Limb (tissue), 2 donors: ENCODE measurements around the gene DMGDH.
A peak's percentile ranks its signal among the peaks of the same experiment; 100 is the strongest.

ENCODE experiments used
- DNase-seq, 2 donors: peaks; one replicate each; pipeline ENCODE4 v3.0.0-alpha.2; 2016; ENCODE audit errors: extremely low spot score in 2 of 2

DMGDH gene

DNA sequence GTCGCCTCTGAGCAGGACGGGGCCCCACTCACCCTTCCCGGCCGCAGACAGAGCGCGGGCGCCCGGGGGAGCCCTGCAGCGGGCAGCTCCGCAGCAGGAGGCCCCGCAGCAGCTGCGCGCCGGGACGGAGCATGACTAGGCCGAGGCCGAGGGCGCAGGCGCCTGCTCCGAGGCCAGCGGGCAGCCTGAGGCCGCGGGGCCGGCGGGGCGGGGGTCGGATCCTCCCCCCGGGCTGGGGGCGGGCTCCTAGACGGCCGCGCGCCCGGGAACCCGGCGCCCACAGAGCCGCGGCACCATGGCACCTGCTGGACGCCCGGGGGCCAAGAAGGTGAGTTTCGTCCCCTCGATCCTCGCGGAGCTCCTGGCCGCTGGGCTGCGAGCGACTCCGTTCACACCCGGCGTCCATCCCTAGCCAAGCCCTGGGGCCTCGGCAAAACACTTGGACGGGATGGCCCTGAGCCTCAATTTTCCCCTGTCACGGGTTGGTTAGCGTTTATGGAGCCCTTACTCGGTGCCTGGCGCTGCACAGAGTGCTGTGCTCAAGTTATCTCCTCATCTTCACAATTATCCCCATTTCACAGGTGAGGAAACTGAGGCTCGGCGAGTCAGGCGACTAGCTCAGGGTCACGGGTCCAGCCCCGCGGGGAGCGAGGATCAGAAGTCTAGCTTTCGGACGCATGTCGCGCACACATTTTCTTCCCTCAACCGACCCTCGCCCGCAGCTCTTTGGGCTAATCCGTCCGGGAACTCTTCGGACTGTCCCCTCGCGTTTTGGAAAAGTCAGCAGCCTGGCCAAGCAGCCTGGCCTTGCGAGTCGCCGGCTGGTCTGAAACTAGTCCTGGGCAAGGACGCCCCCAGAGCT, at the start of gene DMGDH, which contains the start of gene BHMT2:
DMGDH (minus strand) TSS at position 187 of the 862 bp plus-strand sequence; CDS start at position 133, 54 bp downstream.
BHMT2 (plus strand) TSS at position 280 of the 862 bp plus-strand sequence; CDS start at position 296, 16 bp downstream.
- peak; percentile 23 to 61 for DNase-seq

DNA sequence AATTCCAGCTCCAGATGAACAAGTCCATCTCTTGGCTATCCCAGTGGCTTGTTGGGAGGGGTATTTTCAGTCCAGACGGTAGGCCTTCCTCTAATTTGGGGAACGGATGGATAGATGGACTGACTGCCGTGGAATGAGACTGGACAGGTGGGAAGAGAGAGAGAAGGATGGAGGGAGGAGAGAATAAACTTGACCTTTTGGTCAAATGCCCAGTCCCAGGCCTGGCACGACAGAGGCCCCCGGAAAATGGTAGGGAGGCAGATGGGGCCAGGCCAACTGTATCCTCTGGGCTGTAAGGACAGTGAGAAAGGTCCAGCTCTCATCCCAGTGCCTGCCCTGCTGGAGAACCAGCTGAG, 43.2 kb upstream of the DMGDH start:
- DNase-seq = no peak

DNA sequence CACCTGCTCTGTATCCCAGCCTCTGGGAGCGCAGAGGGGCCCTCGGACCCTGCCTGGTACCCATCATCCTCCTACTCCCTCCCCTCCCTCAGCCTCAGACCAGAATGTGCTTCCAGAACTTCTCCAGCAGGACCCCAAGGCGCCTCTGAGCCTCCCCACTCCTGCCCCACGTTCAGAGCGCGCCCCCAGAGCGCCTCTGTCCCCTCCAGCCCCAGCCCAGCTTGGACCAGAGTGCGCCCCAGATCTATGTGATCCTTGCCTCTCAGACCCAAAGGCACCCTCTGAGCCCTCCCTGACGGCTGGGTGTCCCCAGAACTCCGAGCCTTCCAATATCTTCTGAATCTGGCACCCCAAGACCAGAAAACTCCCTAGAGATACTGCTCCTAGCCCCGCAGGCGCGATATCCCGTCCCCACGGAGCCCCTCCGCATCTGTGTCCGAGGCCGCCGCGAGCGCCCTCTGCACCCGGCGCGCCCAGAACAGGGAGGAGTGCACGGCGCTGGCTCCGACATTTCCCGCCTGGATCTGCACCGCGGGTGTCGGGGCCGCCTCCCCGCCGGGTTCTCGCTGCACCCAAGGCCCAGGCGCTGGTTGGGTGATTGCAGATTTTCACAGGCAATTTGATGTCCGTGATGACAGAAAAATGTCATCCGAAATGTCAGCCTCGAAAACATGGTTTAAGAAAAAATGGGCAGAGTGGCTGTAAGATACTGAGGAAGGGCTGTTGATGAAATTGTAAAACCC, 42.7 kb upstream of the DMGDH start:
- peak in 1 of 2 donors; percentile 34 for DNase-seq

DNA sequence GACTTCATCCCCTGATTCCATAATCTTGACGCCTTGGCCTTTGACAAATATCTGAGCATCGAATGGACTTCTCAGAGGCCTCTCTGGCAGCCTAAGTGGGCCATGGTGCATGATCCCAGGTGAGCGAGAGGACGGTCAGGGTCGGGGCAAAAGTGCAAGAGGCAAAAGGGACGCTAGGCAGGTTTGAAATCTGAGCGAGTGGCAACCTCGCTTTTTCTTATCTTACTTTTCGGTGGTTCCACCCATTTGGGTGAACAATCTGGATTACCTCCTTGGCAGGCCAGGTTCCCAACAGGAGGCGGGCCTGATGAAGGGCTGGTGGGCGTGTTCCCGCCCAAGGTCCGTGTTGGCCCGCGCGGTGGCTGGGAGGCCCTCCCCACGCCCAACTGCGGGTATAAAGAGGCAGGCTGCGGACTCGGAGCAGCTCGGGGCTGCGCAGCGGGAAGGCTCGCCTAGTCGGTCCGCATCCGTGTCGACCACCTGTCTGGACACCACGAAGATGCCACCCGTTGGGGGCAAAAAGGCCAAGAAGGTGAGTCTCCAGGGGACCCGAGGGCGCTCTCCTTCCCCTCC, 42.0 kb upstream of the DMGDH start, which contains the start of gene BHMT:
BHMT (plus strand) TSS at position 423 of the 573 bp plus-strand sequence; CDS start at position 500, 77 bp downstream.
- peak in 1 of 2 donors; percentile 33 for DNase-seq

DNA sequence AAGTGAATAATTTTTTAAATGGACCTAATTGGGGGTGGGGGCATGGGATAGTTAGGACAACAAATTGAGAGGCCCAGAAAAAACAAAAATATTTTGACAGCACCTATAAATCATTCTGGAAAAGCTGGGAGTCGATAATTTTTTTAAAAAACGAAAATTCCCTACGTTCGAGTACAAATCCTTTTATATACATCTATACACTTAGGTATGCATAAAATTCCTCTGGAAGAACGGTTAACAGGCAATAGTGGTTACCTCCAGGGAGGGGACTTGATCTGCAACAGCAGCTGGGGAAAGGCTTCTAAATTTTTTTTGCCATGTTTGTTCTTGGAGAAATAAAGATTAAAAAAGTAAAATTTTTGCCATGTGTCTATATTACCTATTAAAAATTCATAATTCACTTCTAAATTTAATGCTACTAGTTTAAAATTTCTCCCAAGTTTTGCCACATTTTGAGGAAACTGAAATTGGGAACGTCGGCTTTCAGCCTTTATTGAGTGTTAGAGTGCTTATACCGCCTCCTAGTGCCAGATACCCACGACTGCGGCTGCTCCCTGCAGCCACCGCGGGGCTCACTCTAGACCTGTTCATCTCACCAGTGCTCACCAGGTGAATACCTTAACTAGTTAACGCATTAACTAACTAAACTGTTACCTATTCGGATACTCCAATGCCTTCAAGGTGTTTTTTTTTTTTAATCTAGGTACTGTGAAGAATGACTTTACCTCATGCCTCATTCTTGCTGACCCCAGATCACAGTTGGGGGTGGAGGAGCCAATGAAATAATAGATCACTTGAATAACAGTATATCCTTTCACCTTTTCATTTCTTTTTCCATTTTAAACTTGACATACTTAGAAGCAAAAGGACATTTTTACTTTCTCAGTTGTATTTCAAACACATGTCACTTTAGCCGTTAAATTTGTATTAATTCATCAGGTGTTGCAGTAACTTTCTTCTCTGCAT, 40.3 kb upstream of the DMGDH start:
- no peak for DNase-seq

DNA sequence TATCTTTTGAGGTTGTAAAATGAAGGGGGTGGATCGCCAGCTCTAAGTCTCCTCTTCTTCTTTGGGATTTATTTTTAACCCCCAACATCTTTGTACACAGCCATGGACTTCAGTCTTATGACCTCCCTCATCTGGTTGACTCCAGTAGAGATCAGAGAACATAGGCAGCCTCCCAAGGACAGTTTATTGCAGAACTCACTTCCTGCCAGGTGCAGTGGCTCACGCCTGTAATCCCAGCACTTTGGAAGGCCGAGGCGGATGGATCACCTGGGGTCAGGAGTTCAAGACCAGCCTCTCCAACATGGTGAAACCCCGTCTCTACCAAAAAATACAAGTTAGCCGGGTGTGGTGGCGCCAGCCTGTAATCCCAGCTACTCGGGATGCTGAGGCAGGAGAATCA, 39.3 kb upstream of the DMGDH start:
- DNase-seq = no peak

DNA sequence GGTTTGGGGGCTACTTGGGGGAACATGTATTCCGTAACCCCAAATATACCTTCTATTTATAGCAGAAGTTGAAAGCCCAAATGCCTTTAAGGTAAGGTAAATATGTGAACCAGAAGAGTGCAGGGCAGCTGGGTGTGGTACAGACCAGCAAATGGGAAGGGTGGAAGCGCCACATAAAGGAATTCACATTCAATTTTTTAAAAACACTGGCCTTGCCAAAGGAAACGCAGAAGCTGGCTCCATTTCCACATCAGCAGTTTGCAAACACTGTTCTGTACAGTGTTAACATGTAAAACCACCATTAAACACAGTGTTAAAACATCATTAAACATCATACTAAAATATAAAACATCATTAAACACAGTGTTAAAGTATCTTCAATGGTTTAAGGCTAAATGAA, 38.6 kb upstream of the DMGDH start:
- no peak for DNase-seq

DNA sequence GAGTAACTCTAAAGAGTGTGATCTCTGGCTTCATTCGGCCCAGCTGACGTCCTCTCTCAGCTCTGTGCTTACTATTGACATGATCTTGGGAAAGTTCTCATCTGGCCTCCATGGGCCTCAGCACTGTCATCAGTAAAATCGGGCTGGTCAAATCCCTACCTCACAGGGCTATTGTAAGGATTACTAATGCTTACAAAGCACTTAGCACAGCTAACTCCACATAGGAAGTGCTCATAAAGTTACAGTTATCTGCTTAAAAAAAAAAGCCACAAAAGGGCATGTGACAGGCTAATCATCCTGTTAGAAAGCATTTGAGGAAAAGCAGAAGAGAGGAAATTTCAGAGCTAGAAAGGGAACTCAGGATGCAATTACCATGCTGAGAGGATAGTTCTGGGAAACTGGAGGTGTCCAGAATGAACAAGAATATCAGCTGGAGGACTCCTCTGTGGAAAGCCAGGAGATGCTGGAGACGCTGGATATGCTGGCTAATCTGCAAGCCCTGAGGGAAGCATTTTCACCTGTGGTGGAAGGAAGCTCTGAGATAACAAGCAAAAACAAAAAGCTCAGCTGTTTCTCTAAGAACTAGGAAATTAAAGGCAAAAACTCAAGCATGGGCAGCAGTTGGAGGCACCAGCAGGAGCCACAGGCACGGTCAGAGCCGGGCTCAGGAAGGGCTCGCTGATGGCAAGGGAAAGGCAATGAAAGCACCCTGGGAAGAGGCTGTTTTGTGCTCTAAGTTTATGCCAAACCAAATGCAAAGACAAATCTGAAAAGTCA, 37.7 kb upstream of the DMGDH start:
- no peak for DNase-seq

DNA sequence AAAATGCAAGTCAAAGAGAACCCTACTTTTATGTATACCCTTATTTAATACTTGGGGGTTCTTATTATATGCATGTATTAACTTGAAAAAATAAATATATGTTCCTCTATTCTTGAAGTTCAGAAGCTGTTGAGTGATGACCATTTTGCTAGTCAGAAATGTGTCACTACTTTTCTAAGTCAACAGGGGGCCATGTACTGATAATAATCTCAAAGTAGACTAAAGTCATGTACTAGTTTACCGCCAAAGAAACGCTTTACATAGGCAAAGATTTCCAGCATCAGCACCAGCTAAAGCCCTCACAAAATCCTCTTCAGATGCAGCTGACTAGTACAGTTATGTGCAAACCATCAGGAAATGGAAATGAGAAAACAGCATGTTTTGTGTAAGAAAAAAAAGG, 36.4 kb upstream of the DMGDH start:
- DNase-seq = no peak

DNA sequence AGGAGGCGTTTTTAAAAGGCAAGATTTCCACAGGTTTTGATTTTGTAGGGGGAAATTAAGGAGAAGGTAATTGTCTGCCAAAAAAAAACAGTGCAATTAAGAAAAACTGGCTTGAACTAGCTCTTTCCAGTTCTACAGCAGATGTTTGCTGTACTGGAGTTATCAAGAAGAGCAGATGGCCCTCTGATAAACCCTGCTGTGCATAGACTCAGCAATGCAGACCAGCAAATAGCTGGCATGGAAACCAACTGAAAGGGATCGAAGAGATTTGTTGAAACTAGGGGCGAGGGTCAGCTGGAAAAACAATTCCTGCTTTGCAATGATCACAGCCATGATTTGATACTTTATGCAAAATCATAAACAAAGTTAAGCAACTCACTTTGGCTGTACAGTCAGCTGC, 24.3 kb upstream of the DMGDH start:
- no peak for DNase-seq

DNA sequence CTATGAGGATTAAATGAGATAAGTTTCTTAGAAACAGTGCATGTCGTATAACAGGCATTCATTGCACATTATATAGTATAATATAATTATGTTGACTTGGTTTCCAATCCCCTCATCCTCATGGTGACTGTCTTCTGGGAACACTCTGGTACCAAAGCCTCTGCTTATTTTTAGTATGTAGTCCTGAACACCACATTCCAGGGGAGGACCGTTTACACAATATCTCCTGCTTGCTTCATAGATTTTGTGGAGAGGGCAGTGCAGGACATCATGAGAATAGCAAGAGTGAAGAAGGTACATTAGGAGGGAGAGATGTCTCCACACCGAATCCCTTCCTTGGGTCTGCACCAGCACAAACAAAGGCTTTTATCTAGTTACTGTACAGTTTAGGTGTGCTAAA, 21.6 kb upstream of the DMGDH start:
- no peak for DNase-seq

DNA sequence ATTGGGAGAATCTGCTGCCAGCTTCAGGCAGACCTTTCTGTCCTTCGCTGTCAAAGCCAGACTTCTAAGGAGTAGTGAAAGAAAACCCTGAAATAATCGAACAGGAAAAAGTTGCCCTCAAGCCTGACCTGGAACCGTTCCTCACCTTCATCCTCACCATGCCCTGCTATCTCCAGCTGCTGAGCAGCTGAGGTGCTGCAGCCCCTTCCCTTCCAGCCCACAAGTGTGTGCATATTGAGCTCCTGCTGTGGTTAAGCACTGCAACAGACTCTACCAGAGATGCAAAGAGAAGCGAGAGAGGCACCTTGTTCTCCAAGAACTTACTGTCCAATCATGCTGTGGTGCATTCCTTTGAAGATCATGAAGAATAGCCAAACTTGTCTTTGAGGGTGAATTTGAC, 19.0 kb upstream of the DMGDH start:
- DNase-seq = no peak

DNA sequence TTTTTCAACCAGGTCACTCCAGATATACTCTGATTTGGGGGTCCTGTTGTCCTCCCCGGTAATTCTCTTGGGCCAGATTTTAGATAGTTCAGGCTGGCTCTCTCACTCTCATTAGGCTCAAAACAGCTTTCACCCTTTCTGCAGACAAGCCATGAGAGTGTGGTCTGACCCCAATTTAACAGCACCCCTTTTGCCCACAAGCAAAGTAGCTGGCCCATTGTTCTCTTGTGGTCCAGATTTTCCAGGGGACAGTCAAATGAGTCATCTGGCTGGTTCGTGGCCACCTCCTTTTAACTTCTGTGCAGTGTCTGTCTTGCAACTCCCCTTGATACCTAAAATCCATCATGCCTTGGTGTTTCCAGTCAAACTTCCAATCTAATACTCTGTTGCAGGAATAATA, 16.6 kb upstream of the DMGDH start:
- no peak for DNase-seq

DNA sequence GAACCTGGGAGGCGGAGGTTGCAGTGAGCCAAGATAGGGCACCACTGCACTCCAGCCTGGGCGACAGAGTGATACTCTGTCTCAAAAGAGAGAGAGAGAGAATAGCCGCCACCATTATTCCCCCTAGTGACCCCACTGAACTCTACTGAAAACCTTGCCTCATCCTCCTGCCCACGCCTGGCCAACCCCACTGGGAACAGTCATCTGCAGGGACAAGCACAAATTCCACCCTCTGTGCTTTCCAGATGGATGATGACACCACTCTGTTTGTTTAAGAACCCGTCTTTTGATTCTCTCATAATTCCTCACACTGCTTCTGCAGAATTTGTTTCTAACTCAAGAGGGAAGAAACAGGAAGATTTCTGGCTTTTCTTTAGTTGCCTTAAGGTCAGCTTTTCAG, 12.3 kb upstream of the DMGDH start:
- no peak for DNase-seq

DNA sequence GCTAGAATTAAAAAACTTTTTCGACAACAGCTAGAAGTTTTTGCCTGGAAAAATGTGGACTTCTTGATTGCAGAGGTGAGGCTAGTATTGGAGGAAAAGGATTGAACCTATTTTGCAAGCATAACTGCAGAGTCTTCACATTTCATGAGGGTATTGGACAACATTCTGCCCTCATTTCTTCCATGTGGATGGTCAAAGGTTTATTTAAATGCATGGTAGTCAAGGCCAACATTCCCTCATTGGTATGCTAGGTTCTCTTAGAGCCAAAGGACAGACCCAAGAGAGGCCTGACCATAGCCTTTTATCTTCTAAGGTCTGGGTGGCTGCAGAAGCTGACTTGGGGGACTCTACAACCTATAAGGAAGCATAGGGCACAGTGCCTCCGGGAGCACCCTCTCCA, 11.3 kb upstream of the DMGDH start:
- no peak for DNase-seq

DNA sequence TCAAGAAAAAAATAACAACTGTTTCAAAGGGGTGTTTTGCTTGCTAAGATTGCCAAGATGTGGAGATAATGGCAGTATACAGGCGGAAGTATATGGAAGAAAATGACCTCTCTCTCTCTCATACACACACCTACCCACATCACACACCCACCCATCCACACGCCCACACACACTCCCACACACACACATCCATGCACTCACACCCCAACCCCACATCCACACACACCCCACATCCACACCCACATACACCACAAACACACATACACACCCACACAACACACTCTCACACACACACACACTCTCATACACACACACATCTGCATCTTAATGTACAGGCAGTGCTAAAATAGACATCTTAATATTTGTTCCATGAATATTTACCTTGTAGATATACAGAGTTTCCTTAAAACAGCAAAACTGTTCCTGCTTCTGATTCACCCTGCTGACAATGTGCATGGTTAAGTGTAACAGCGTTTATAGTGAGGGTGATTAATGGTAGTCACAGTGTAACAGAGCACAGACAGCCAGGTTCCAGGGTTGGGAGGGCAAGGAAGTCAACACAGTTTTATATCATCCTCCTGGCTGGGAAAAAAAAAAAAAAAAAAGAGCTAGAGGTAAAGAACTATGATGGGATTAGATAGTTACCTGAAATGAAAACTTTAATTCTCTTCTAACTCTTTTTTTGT, 8.3 kb upstream of the DMGDH start:
- no peak for DNase-seq

DNA sequence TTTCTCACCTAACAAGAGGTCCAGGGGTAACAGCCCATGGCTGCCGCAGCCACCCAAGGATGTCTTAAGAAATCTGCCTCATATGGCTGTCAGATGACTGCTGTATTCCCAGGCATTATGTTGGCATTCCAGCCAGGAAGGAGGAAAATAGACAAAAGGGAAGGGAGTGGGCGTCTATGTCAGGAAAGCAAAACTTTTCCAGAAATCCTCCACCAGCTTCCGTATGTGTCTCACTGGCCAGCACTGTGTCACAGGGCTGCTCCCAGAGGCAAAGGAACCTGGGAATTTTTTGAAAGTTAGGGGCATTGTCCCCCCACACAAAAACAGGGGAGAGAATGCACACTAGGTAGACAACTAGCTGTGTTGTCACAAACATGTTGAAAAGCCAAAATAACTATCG, 7.3 kb upstream of the DMGDH start:
- no peak for DNase-seq

DNA sequence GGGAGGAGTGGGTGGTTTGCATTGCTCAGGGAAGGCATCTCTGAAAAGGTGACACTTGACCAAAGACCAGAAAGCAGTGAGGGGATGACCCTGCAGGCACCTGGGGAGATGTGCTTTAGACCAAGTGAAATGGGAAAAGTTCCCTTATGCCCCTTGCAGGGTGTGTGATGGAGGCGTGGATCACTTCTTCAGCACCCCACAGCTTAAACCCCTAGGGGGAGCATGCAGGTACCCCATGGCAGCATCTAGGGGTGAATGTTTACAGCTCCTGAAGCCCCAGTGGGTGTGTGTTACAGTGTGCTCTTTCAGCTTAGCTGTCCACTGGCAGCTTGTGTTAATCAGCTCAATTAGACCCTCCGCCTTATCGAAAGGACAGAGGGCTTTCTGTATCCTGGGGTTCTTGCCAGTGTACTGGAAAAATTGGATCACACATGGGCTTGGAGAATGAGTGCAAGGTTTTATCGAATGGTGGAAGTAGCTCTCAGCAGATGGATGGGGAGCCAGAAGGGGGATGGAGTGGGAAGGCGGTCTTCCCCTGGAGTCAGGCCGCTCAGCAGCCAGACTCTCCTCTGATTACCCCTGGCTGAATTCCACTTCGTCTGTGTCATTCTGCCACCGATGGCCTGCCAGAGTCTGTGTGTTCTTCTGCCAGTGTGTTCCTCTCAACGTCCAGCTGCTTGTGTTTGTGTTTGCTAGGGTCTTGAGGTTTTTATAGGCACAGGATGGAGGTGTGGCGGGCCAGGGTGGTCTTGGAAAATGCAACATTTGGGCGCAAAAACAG, 6.4 kb upstream of the DMGDH start:
- no peak for DNase-seq

DNA sequence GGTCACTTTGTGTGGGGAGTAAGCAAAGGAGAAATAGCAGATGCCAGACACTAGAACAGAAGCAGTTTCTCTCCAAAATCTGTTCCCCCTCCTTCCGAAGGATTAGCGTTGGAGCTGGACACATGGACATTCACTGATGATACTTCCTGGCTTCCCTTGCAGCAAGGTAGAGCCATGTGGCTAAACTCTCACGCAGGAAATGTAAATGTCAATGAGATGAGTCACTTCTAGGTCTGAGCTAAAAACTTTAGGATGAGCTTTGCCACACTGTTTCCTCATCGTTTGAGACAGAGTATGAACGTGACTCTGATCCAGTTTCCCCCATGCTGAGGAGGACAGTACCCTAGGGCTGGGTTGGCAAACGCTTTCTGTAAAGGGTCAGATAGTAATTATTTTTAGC, 5.2 kb upstream of the DMGDH start:
- no peak for DNase-seq
